ENCODE data around the gene MTFR2.
"Not testable (repeated sequence)": the region's sequence is repeated elsewhere in the genome, so short reads cannot be mapped to it uniquely, and the experiment has no call there.

The MTFR2 gene

DNA sequence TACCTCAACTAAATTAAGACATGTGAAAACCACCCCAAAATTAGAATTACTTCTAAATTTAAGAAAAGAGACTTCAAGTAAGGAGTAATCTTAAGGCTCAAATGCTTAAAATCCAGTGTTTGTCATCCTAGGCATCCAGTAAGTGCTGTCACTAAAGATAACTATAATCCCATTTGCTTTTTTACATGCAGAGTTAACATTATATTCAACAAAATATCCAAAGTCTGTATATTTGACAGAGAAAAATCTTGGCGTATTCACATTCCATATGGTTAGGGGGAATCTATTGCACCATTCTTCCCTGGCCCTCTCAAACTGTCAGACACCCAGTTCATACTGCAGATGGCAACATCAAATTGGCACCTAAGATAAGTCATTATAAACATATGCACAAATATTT is 17.4 kb downstream of the MTFR2 start:
- no peak for DNase-seq

DNA sequence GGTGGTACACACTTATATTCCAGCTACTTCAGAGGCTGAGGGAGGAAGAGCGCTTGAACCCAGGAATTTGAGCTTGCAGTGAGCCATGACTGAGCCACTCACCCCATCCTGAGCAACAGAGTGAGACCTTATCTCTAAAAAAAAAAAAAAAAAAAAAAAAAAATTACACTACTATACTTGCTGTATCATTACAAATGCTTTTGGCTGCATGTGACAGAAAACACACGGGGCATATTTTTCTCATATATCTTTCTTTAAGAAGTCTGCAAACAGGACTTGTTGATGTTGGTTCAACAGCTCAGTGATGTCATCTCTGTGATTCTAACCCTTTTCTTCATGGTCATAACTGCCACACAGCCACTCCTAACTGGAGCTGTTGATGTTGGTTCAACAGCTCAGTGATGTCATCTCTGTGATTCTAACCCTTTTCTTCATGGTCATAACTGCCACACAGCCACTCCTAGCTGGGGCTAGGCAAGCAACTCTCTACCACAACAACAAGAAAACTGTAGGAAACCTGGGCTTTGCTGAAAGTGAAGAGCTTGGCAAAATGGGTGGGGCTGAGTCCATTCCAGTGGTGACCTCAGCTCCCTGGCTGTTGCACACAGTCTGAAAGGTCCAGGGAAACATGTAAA is 19.8 kb downstream of the MTFR2 start:
- DNase-seq = no peak

DNA sequence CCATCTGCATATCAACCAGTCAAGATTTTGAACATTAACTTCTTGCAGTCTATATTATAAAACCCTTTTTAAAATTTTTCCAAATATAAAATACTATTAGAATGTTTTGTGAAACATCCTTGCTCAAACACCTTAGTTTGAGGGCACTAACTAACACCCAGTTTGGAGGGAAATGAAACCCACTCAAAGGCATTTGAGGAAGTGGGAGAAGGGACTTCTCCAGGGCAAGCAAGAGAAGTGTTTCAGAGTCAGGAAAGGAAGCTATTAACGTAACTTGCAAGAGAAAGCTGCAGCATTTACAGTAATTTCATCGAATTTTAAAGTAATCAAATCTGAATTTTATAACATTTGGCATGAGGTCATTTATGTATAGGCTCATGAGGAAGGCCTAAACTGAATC is 21.3 kb downstream of the MTFR2 start:
- DNase-seq = no peak

DNA sequence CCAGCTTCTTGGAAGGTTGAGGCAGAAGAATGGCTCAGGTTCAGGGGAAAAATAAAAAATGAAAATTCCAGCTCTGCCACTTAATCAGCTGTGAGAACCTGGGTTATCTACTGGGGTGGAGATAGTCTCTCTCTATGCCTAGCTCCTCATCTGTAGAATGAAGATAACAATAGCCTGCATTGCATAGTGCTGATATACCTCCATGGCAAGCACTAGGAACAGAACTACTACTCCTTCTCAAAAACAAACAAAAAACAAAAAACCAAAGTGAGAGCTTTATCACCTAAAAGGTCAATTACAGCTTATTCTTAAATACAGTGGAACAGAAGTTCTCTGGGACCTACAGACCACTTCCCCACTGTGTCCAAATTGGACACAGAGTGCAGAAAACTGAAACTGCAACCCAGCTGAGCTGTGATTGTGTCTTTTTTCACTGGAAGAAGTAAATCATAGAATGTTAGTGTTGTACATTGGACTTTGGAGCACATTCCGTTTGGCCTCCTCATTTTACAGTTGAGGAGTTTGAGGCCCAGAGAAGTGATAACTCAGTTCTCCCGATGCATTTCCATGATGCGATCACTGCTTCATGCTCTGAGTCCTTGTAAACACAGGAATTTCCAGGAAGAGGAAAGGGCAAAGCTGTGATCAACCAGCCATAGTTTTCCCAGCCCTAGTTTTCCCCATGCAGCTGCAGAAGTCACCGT is 23.3 kb downstream of the MTFR2 start:
- DNase-seq = peak; percentile 91

DNA sequence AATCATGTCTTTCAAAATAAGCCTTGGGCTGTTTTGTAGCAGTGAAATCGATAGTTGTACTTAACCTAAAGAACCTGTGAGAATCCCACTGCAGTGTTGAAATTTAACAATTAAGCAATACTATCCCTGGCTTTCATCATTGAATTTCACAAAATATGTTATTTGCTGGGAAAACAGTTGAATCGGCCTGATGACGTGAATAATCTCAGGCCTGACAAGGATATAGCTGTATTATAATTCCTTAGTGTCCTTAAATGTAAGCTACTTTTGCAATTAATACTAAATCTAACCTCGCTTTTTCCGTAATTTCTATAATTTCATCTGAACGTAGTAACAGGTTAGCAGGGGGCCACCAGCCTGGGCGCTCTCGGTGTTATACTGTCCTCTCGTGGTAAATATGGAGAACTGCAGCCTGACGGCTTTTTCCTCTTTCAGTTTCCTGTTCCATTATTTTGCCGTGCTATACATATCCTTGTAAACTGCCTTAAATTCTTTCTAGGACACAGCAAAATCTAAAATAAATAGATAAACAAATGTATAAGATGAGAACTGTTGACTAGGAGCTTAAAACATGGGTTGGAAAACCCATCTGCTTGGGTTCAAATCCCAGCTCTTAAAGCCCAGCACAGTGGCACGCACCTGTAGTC is 24.0 kb downstream of the MTFR2 start:
- DNase-seq = peak; percentile 82

DNA sequence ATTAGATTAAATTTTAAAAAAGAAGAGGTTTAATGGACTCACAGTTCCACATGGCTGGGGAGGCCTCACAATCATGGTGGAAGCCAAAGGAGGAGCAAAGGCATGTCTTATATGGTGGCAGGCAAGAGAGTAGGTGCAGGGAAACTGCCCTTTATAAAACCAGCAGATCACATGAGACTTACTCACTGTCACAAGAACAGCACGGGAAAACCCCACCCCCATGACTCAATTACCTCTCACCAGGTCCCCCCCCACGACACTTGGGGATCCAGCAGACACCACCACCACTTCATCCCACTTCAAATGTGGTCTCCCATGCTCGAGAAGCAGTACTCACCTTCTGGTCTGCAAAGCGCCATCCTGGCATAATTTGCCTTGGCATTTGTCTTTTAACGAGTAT is 24.6 kb downstream of the MTFR2 start:
- no peak for DNase-seq

DNA sequence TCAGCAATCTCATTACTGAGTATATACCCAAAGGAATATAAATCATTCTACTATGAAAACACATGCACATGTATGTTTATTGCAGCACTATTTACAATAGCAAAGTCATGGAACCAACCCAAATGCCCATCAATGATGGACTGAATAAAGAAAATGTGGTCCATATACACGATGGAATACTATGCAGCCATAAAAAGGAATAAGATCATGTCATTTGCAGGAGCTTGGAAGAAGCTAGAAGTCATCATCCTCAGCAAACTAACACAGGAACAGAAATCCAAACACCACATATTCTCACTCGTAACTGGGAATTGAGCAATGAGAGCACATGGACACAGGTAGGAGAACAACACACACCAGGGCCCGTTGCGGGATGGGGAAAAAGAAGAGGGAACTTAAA is 25.1 kb downstream of the MTFR2 start:
- not testable (repeated sequence) for DNase-seq

DNA sequence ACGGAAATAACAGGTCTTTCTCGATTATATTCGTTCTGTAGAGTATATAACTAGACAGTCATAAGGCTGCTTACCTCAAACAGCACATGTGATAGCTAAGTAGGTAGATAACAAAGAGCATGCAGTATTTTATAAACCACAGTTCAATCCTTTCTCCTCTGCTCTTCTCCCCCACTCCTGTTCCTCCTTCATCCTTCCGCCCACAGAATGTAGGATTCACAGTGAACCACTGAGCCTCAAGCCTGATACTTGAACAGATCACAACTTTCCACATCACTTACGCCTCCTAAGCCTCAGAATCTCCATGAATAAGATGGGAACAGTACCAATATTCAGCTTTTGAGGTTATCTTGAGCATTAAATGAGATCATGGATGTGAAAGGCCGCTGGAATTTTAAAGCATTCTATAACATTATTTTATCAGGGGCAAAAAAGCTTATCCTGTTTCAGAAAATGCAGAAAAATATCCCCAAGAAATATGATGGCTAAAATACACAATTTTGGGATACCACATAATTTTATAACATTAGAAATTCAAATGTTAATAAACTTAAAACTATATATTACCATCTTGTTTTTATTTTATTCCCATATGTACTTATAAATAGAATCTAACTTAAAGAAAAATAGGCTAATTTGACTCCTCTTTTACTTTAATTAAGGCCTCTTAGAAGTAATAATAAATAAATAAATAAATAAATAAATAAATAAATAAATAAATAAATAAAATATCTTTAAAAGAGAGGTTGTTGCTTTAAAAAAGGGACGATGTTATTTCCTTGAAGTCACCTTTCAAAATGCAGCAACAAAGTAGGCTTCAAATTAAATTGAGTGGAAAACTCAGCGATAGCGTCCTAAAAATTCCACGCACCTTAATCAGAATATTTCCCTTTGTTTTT is 33.4 kb downstream of the MTFR2 start:
- DNase-seq = no peak

DNA sequence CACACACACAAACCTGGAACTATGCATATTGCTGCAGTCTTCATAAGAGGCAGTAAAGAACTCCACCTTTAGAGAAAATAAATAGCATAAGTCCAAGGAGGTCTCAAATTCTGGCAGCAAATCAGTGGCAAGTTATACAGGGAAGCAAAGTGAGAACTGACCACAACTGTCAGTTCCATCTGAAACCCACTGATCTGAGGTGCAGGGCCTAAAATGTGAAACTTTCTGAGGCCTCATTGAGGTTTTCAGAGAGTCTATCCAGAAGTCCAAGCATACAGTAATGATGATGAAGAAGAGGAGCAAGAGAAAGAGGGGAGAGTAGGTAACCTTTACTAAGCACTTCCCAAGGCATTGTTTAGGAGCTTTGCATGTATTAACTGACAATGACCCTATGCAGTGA is 36.3 kb downstream of the MTFR2 start:
- DNase-seq = no peak

DNA sequence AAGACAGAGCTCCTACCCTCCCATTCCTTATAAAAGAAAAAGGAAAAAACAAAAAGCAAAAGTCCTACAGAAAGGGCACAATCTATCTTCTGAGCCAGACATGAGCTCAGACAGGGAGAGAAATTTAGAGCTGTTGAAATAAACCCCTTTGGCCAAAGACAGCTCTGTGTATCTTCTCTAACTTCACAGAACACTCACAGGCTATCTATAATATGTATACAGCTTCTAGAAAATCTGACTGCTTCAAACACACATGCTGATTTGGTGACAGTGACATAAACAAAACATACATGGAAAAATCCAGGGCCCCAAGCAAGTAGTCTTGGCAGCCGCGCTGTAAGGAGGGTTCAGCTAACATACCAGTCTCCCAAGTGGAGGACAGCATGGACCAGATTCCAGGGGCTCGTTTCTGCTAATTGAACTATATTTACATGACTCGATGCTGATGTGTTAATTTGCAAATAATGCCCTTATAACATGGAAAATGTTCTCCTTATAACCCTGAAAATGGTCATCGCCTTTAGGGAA is 37.0 kb downstream of the MTFR2 start:
- DNase-seq = no peak

DNA sequence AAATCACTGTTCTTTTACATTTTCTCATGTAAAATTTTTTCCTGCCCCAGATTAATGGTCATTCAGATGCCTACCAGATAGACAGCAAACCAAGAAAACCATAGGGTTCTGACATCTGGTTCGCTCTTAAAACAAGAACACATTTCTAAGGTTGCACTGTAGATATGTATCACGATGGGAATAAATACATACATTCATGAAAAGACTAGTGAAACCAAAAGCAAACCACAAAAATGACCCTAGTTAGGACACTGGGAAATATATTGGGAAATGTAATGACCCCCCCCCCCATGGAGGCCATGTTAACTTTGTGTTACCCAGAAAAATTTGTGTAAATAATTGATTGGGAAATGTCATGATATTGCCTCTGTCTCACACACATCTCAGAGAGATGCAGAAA is 37.5 kb downstream of the MTFR2 start:
- no peak for DNase-seq

DNA sequence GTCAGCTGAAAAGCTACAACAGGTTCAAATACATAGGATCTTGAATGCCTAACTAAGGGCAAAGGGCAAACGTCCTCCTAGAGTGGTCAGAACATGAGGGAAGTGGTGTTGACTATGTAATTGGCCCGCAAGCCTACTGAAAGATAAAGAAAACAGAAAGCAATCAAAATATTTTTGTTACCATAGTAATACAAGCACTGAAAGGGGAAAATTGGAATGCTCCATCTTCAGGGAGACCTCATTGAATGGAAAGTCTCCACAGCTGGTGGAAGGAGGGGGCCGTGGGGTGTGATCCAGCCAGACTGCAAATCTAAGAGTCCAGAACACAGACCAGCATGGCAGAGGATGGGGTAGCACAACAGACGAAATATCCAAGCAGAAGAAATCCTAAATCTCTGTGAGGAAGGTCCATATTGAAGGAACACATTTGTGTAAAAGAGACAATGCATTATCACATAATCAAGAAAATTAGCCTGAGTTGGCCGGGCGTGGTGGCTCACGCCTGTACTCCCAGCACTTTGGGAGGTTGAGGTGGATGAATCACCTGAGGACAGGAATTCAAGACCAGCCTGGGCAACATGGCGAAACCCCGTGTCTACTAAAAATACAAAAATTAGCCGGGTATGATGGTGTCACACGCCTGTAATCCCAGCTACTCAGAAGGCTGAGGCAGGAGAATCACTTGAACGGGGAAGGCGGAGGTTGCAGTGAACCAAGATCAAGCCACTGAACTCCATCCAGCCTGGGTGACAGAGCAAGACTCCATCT is 39.5 kb downstream of the MTFR2 start:
- DNase-seq = no peak

DNA sequence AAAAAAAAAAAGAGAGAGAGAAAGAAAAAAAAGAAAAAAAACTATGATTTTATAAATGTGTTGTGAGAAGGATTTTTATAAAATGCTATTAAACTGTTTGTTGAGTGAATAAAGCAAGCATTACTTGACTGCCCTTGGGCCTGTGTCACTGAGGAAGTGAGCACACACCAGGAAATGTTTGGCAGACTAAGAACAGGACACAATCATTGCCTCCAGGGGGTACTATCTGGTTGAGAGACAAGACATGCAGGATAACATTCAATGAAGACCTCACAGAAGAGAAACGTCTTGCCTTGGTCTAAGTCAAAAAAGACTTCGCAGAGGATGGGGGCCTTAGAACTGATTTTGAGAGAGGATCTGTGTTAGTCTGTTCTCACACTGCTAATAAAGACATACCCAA is 40.6 kb downstream of the MTFR2 start:
- DNase-seq = no peak

DNA sequence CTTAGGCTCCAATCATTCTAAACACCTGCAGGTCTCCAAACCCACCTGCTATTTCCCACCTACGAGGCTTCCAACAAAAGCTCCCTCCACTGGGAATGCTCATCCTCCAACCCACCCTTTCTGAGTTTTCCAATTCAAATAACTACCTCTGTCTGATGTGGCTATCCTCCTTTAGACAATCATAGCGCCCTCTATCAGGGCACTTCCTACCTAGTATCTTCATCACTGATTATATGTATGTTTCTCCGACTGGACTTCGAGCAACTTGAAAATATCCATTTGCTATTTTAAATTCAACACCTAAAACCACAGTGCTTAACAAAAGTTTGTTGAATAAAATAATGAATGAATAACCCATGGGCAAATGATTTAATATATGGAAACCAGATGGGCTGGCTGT is 41.3 kb downstream of the MTFR2 start:
- no peak for DNase-seq

DNA sequence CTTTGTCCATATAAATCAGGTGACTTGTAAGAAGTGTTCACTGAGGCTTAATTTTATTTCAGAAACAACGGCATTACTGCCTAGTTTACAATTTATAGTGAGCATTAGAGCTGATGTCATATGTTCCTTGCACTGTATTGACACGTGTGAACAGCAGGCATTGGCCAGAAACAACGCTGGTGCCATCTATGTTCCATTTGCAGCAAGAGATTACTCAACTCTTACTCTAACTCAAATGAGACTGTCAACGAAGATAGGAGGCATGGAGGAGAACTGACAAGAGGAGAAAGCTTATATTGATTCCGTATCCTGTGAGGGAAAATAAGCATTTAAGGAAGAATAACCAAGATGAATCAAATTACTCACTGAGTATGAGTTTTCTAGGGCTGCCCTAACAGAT is 48.4 kb downstream of the MTFR2 start:
- DNase-seq = peak; percentile 4

DNA sequence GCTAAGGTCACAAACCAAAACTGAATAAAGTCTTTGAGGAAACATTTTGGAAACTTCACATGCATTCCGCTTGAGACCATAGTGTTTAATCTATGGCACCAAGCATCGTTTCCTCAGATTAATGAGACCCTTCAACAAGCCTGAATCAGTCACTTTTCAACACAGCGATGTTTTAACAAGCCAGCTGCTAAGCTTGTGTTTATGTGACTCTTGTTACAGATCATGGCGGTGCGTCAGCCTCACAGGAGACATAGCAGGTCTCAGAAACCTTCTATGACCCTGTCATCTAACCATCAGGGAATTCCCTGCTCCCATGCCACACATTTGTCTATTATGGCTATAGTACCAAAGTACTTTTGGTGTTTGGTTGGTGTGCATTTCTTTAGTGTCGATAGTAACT is 57.2 kb downstream of the MTFR2 start:
- DNase-seq = no peak

DNA sequence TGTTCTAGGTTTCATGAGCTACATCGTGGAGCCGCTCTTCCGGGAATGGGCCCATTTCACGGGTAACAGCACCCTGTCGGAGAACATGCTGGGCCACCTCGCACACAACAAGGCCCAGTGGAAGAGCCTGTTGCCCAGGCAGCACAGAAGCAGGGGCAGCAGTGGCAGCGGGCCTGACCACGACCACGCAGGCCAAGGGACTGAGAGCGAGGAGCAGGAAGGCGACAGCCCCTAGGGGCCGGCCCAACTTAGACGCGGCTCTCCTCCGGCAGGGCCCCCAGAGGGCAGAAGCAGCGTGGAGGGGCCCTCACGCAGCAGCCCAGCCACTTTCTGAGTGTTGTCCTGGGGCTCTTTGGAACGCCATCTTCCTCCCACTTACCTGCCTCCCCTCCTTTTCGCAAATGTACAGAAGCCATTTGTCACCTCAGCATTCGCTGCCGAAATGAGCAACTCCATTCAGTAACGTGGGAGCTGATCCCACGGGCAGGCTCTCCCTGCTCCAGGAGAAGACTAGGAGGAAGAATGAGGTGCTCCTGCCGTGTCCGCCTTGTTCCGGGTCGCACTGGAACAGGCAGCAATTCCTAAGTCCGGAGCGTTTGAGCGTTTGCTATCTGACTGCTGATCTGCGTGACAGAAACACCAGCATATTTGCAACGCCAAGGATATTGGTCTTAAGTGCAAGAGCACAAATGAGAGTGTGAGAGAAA is 58.4 kb downstream of the MTFR2 start:
- no peak for DNase-seq

DNA sequence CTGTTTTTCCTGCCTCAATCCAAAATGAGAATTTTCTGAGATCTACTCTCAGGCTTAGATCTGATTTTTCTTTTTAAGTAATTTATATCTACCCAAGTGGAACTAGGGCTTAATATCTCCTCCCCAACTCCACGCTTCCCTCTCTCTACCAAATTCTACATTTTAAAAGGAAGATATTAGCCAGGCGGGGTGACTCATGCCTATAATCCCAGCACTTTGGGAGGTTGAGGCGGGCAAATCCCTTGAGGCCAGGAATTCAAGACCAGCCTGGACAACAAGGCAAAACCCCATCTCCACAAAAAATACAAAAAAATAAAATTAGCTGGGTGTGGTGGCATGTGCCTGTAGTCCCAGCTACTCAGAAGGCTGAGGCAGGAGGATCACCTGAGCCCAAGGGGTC is 61.0 kb downstream of the MTFR2 start:
- DNase-seq = no peak

DNA sequence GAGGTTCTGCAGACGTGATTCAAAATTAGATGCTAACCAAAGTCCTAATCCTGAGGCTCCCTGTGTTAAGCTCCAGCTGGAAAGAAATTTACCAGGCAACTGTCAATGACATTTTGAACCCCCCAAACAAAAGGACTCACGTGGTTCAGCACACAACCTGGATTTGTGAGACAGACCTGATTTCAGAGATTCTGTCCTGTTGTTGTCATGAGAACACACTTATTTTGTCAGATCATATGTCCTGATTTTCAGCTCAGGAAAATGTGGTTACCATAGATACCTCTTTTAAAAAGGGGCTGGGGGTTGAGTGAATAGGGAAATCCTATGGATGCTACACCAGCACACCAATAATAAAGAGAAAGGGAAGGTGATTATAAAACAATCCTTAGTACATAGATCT is 61.6 kb downstream of the MTFR2 start:
- DNase-seq = no peak

DNA sequence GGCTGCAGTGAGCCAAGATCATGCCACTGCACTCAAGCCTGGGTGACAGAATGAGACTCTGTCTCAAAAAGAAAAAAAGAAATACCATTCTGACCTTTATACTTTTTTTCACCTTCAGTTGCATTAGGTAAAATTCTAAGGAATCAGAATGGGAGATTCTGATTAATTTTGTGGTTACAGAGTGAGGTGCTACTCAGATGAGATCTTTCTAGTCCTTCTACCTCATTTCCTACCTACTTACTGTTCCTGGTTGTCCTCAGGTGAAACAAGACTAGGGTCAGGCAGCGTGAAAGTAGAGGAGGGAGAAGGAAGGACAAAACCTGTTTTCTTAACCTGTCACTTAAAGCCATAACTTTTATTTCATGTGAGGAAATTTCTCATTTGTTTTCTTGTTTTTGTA is 63.7 kb downstream of the MTFR2 start:
- DNase-seq = no peak

DNA sequence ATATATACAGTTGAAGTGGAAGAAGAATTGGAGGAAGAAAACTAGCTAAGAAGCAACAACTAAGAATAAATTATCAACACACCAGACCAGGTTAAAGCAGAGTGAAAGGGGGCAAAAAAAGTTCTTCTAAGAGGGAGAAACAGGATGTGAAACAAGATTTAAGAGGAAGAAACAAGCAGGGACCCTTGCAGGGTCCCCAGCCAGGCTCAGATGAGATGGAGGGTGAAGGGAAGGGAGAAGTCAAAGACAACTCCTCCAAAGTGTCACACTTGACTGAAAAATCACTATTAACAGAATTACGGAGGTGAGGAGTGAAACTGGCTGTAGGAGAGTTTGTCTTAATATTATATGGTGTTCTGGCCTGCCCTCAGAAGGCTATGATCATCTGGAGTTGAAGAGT is 65.4 kb downstream of the MTFR2 start:
- no peak for DNase-seq

DNA sequence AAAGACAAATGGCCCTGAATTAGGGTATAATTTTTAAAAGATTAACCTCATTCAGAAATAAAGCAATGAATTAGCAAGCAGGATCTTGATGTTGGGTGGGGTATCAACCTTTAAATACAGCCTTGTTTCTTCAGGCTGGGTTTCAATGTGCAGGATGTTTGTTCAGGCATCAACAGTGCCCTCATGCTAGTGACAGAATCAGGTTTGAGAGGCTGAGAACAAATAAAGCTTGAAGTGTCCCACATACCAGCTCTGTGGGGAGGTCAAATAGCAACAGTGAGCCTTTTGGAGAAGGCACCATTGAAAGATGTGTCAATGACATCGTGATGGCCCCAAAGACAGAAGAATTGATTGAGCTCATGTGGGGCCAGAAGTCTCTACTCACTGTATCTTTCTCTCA is 68.2 kb downstream of the MTFR2 start:
- no peak for DNase-seq

Data from hematopoietic multipotent progenitor cell treated with erythropoietin and hydrocortisone succinate and interleukin-3 and kit ligand, for 6 days (in vitro differentiated cells).